Measurements from ENCODE around the gene CROCC2. TPM values are rescaled to one million over a fixed set of nuclear protein-coding genes. Genes with fewer than 3 reads are reported as not detected.

Gene CROCC2
- total and polyA plus RNA-seq, 2 of the 13 experiments (the other 11 are each of a cell fraction or from before 2014, with no cell fraction given), result not detected

GRCh38 chr2:240868286-240869108 is 37.6 kb upstream of the CROCC2 start, which contains the start of gene AGXT (continued):
- peak; percentile 43; the same call in 1 of the 2 replicates for TF ChIP-seq TAF1 (CRISPR knock-in tag; IDR thresholded peaks at IDR 0.05)
- TF ChIP-seq SP1 (IDR thresholded peaks at IDR 0.05), result no peak
- peak; percentile 90 for TF ChIP-seq SP1 (CRISPR knock-in tag; IDR thresholded peaks at IDR 0.05)
- TF ChIP-seq ZXDC (CRISPR knock-in tag; IDR thresholded peaks at IDR 0.05), result peak; percentile 46; the same call in 1 of the 2 replicates
- TF ChIP-seq PLRG1 (conservative IDR thresholded peaks at IDR 0.05), result no peak
- TF ChIP-seq MBNL3 (CRISPR knock-in tag; conservative IDR thresholded peaks at IDR 0.05), result no peak
- TF ChIP-seq ZNF687 (CRISPR knock-in tag; IDR thresholded peaks at IDR 0.05), result peak; percentile 100
- TF ChIP-seq ZNF317 (CRISPR knock-in tag; IDR thresholded peaks at IDR 0.05), result peak; percentile 83; the same call in 1 of the 2 replicates
- TF ChIP-seq JUNB (CRISPR knock-in tag; IDR thresholded peaks at IDR 0.05; ENCODE audit: borderline replicate concordance), result no peak
- TF ChIP-seq SNAPC2 (CRISPR knock-in tag; IDR thresholded peaks at IDR 0.05), result peak; percentile 85; the same call in 1 of the 2 replicates
- peak; percentile 77 for TF ChIP-seq ZNF709 (CRISPR knock-in tag; IDR thresholded peaks at IDR 0.05)
- peak; percentile 72; the same call in 1 of the 2 replicates for TF ChIP-seq ZNF572 (CRISPR knock-in tag; IDR thresholded peaks at IDR 0.05)
- TF ChIP-seq SP2 (CRISPR knock-in tag; IDR thresholded peaks at IDR 0.05), result no peak; the same call in 1 of the 2 replicates
- TF ChIP-seq HMG20B (CRISPR knock-in tag; conservative IDR thresholded peaks at IDR 0.05), result no peak
- no peak for TF ChIP-seq ZKSCAN8 (CRISPR knock-in tag; IDR thresholded peaks at IDR 0.05; ENCODE audit: borderline replicate concordance)
- no peak; the same call in 1 of the 2 replicates for TF ChIP-seq NR2F2 (IDR thresholded peaks at IDR 0.05; ENCODE audit: borderline replicate concordance, low read depth)
- no peak for TF ChIP-seq SUZ12 (IDR thresholded peaks at IDR 0.05; ENCODE audit: low read depth, low read length)
- no peak for TF ChIP-seq ZNF296 (CRISPR knock-in tag; conservative IDR thresholded peaks at IDR 0.05)
- TF ChIP-seq ZBTB14 (CRISPR knock-in tag; IDR thresholded peaks at IDR 0.05), result no peak
- peak; percentile 90; the same call in 1 of the 2 replicates for TF ChIP-seq NFKB2 (CRISPR knock-in tag; IDR thresholded peaks at IDR 0.05; ENCODE audit: borderline replicate concordance)
- TF ChIP-seq NFYB (CRISPR knock-in tag; IDR thresholded peaks at IDR 0.05), result no peak
- TF ChIP-seq ZNF772 (CRISPR knock-in tag; IDR thresholded peaks at IDR 0.05), result peak; percentile 84; the same call in 1 of the 2 replicates
- TF ChIP-seq ZNF790 (CRISPR knock-in tag; IDR thresholded peaks at IDR 0.05; ENCODE audit: borderline replicate concordance), result no peak
- TF ChIP-seq ATF7-NPFF (CRISPR knock-in tag; IDR thresholded peaks at IDR 0.05; ENCODE audit: low read depth), result peak; percentile 81

Measured in HepG2 (cell line).